Measurements from ENCODE around the gene MUL1.

DNA sequence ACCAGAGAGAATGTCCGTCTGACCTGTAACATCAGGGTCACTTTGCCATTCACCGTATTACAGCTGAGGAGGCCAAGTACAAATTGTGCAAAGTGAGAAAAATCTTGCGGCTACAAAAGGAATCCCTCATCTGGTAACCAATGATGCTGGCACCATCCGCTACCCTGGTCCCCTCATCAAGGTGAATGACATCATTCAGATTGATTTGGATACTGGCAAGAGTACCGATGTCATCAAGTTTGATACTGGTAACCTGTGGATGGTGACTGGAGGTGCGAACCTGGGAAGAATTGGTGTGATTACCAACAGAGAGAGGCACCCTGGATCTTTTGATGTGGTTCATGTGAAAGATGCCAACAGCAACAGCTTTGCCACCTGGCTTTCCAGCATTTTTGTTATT, 18.3 kb upstream of the MUL1 start:
- TF ChIP-seq, protein P1, sequence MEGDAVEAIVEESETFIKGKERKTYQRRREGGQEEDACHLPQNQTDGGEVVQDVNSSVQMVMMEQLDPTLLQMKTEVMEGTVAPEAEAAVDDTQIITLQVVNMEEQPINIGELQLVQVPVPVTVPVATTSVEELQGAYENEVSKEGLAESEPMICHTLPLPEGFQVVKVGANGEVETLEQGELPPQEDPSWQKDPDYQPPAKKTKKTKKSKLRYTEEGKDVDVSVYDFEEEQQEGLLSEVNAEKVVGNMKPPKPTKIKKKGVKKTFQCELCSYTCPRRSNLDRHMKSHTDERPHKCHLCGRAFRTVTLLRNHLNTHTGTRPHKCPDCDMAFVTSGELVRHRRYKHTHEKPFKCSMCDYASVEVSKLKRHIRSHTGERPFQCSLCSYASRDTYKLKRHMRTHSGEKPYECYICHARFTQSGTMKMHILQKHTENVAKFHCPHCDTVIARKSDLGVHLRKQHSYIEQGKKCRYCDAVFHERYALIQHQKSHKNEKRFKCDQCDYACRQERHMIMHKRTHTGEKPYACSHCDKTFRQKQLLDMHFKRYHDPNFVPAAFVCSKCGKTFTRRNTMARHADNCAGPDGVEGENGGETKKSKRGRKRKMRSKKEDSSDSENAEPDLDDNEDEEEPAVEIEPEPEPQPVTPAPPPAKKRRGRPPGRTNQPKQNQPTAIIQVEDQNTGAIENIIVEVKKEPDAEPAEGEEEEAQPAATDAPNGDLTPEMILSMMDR (conservative IDR thresholded peaks at IDR 0.05 in 1 of 2, IDR thresholded peaks at IDR 0.05 in 1 of 2; ENCODE audit: low read depth in 1 of 2, low read length in 2 of 2) = no peak
- TF ChIP-seq EZH2 (IDR thresholded peaks at IDR 0.05; ENCODE audit: low read length, missing control alignments) = peak; percentile 27

All from fibroblast of lung (primary cell).